ENCODE measurements around the gene SETBP1. TPM values are rescaled to one million over a fixed set of nuclear protein-coding genes. Genes with fewer than 3 reads are reported as not detected.

SETBP1 gene
- total RNA-seq (2012; rRNA removed) = 1.3 and 2.0 TPM in 2 replicates

GRCh38 chr18:44680273-44681075, at the start of gene SETBP1:
Gene SETBP1 (plus strand): TSS chr18:44680888. CDS start chr18:44701347, 20,459 bp downstream.
- H3K36me3 ChIP-seq (ENCODE audit: insufficient read depth, low read length) = no peaks in the 10 kb centered on the region
- H3K9me3 ChIP-seq (replicated peaks; ENCODE audit: low read length) = no peaks in the 10 kb centered on the region
- H3K9ac ChIP-seq (ENCODE audit: low read depth, low read length) = peak within 1 kb of the TSS; percentile 60
- H3K4me2 ChIP-seq (ENCODE audit: low read length) = peak within 1 kb of the TSS; percentile 97
- peaks cover 48% of the 10 kb centered on the region for H3K27me3 ChIP-seq (ENCODE audit: control insufficient read depth, insufficient read depth, low read length)
- peak within 1 kb of the TSS; percentile 89 for H3K4me3 ChIP-seq (ENCODE audit: low read length)
- peaks cover 10% of the 10 kb centered on the region for H3K4me1 ChIP-seq (ENCODE audit: control insufficient read depth, insufficient read depth, low read length)

- no peak overlapping the region for H3K9ac ChIP-seq (ENCODE audit: low read depth, low read length)
- no peaks in the 10 kb centered on the region for H3K27me3 ChIP-seq (ENCODE audit: control insufficient read depth, insufficient read depth, low read length)
- no peaks in the 10 kb centered on the region for H3K36me3 ChIP-seq (ENCODE audit: insufficient read depth, low read length)
- H3K4me3 ChIP-seq (ENCODE audit: low read length) = no peak overlapping the region
- H3K4me1 ChIP-seq (ENCODE audit: control insufficient read depth, insufficient read depth, low read length) = peaks cover 4% of the 10 kb centered on the region
- H3K4me2 ChIP-seq (ENCODE audit: low read length) = no peak overlapping the region
- no peaks in the 10 kb centered on the region for H3K9me3 ChIP-seq (replicated peaks; ENCODE audit: low read length)
Observed at GRCh38 chr18:44632469-44633145, 48.1 kb upstream of the SETBP1 start.

- H3K9ac ChIP-seq (ENCODE audit: low read depth, low read length) = no peak overlapping the region
- no peak overlapping the region for H3K4me3 ChIP-seq (ENCODE audit: low read length)
- no peaks in the 10 kb centered on the region for H3K9me3 ChIP-seq (replicated peaks; ENCODE audit: low read length)
- no peaks in the 10 kb centered on the region for H3K36me3 ChIP-seq (ENCODE audit: insufficient read depth, low read length)
- H3K27me3 ChIP-seq (ENCODE audit: control insufficient read depth, insufficient read depth, low read length) = peaks cover 9% of the 10 kb centered on the region
- H3K4me2 ChIP-seq (ENCODE audit: low read length) = no peak overlapping the region
- H3K4me1 ChIP-seq (ENCODE audit: control insufficient read depth, insufficient read depth, low read length) = peaks cover 6% of the 10 kb centered on the region
Observed at GRCh38 chr18:44635546-44635945, 45.1 kb upstream of the SETBP1 start.

GRCh38 chr18:44636241-44636640, 44.4 kb upstream of the SETBP1 start:
- Histone ChIP-seq H3K27me3 (ENCODE audit: control insufficient read depth, insufficient read depth, low read length) (peaks cover 13% of the 10 kb centered on the region), H3K9ac (ENCODE audit: low read depth, low read length) (no peak overlapping the region), H3K4me3 (ENCODE audit: low read length) (no peak overlapping the region), H3K4me1 (ENCODE audit: control insufficient read depth, insufficient read depth, low read length) (peaks cover 6% of the 10 kb centered on the region), H3K36me3 (ENCODE audit: insufficient read depth, low read length) (no peaks in the 10 kb centered on the region), H3K9me3 (replicated peaks; ENCODE audit: low read length) (no peaks in the 10 kb centered on the region), H3K4me2 (ENCODE audit: low read length) (no peak overlapping the region)

- Histone ChIP-seq H3K36me3 (ENCODE audit: insufficient read depth, low read length) (no peaks in the 10 kb centered on the region), H3K27me3 (ENCODE audit: control insufficient read depth, insufficient read depth, low read length) (peaks cover 13% of the 10 kb centered on the region), H3K4me2 (ENCODE audit: low read length) (no peak overlapping the region), H3K9me3 (replicated peaks; ENCODE audit: low read length) (no peaks in the 10 kb centered on the region), H3K9ac (ENCODE audit: low read depth, low read length) (no peak overlapping the region), H3K4me1 (ENCODE audit: control insufficient read depth, insufficient read depth, low read length) (peaks cover 6% of the 10 kb centered on the region), H3K4me3 (ENCODE audit: low read length) (no peak overlapping the region)
Observed at GRCh38 chr18:44637210-44638033, 43.3 kb upstream of the SETBP1 start.

- Histone ChIP-seq H3K27me3 (ENCODE audit: control insufficient read depth, insufficient read depth, low read length) (peaks cover 13% of the 10 kb centered on the region), H3K4me2 (ENCODE audit: low read length) (no peak overlapping the region), H3K4me3 (ENCODE audit: low read length) (no peak overlapping the region), H3K9me3 (replicated peaks; ENCODE audit: low read length) (no peaks in the 10 kb centered on the region), H3K4me1 (ENCODE audit: control insufficient read depth, insufficient read depth, low read length) (peaks cover 6% of the 10 kb centered on the region), H3K36me3 (ENCODE audit: insufficient read depth, low read length) (no peaks in the 10 kb centered on the region), H3K9ac (ENCODE audit: low read depth, low read length) (no peak overlapping the region)
Observed at GRCh38 chr18:44638034-44638540, 42.6 kb upstream of the SETBP1 start.

DNA sequence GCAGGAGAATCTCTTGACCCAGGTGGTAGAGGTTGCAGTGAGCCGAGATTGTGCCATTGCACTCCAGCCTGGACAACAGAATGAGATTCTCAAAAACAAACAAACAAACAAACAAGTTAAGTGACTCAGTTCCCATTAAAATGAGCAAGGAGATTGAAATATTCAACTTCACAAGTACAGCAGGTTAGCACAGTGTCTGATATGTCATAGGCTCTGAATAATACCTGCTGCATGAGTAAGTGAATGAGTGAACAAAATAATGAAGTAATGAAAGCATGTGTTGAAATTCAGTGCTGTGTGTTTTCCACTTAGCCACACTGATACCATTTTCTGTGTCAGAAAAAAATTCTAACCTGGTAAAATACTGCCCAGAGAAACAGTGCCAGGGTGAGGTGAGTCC, 41.9 kb upstream of the SETBP1 start:
- Histone ChIP-seq H3K4me1 (ENCODE audit: control insufficient read depth, insufficient read depth, low read length) (peaks cover 6% of the 10 kb centered on the region), H3K4me3 (ENCODE audit: low read length) (no peak overlapping the region), H3K27me3 (ENCODE audit: control insufficient read depth, insufficient read depth, low read length) (peaks cover 13% of the 10 kb centered on the region), H3K9me3 (replicated peaks; ENCODE audit: low read length) (no peaks in the 10 kb centered on the region), H3K4me2 (ENCODE audit: low read length) (no peak overlapping the region), H3K36me3 (ENCODE audit: insufficient read depth, low read length) (no peaks in the 10 kb centered on the region), H3K9ac (ENCODE audit: low read depth, low read length) (no peak overlapping the region)

- peaks cover 13% of the 10 kb centered on the region for H3K27me3 ChIP-seq (ENCODE audit: control insufficient read depth, insufficient read depth, low read length)
- no peaks in the 10 kb centered on the region for H3K36me3 ChIP-seq (ENCODE audit: insufficient read depth, low read length)
- H3K4me2 ChIP-seq (ENCODE audit: low read length) = no peak overlapping the region
Observed at GRCh38 chr18:44643004-44643403, 37.7 kb upstream of the SETBP1 start.

GRCh38 chr18:44651478-44651877, 29.2 kb upstream of the SETBP1 start:
- Histone ChIP-seq H3K9ac (ENCODE audit: low read depth, low read length) (no peak overlapping the region), H3K9me3 (replicated peaks; ENCODE audit: low read length) (no peaks in the 10 kb centered on the region), H3K4me2 (ENCODE audit: low read length) (no peak overlapping the region), H3K36me3 (ENCODE audit: insufficient read depth, low read length) (no peaks in the 10 kb centered on the region), H3K27me3 (ENCODE audit: control insufficient read depth, insufficient read depth, low read length) (no peaks in the 10 kb centered on the region), H3K4me3 (ENCODE audit: low read length) (no peak overlapping the region), H3K4me1 (ENCODE audit: control insufficient read depth, insufficient read depth, low read length) (peaks cover 25% of the 10 kb centered on the region)

More at GRCh38 chr18:44643004-44643403, 37.7 kb upstream of the SETBP1 start:
- no peak overlapping the region for H3K9ac ChIP-seq (ENCODE audit: low read depth, low read length)
- no peak overlapping the region for H3K4me3 ChIP-seq (ENCODE audit: low read length)
- no peaks in the 10 kb centered on the region for H3K4me1 ChIP-seq (ENCODE audit: control insufficient read depth, insufficient read depth, low read length)
- no peaks in the 10 kb centered on the region for H3K9me3 ChIP-seq (replicated peaks; ENCODE audit: low read length)

- Histone ChIP-seq H3K27me3 (ENCODE audit: control insufficient read depth, insufficient read depth, low read length) (no peaks in the 10 kb centered on the region), H3K4me2 (ENCODE audit: low read length) (no peak overlapping the region), H3K4me1 (ENCODE audit: control insufficient read depth, insufficient read depth, low read length) (peaks cover 25% of the 10 kb centered on the region), H3K36me3 (ENCODE audit: insufficient read depth, low read length) (no peaks in the 10 kb centered on the region), H3K9me3 (replicated peaks; ENCODE audit: low read length) (no peaks in the 10 kb centered on the region), H3K4me3 (ENCODE audit: low read length) (no peak overlapping the region), H3K9ac (ENCODE audit: low read depth, low read length) (no peak overlapping the region)
Observed at GRCh38 chr18:44651918-44652572, 28.6 kb upstream of the SETBP1 start.

DNA sequence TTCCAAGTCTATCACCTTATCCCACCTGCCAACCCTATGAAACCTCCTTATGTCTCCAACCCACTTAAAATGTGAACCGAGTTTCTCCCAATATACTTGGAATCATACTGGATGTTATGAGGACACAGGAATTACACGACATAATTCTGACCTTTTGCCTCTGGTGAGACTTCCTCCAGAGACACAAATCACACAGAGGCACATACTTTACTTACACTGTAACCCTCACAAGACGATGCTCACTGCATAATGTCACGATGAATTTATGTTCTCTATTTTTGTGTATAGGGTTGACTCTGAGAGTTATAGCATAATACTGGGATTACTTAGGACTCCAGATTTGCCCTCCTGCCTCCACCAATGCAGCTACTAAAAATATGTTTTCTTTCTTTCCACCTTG, 28.0 kb upstream of the SETBP1 start:
- Histone ChIP-seq H3K27me3 (ENCODE audit: control insufficient read depth, insufficient read depth, low read length) (no peaks in the 10 kb centered on the region), H3K9me3 (replicated peaks; ENCODE audit: low read length) (no peaks in the 10 kb centered on the region), H3K4me1 (ENCODE audit: control insufficient read depth, insufficient read depth, low read length) (peaks cover 25% of the 10 kb centered on the region)

More for the DNA sequence above, 28.0 kb upstream of the SETBP1 start:
- H3K9ac ChIP-seq (ENCODE audit: low read depth, low read length) = no peak overlapping the region
- no peak overlapping the region for H3K4me3 ChIP-seq (ENCODE audit: low read length)
- no peaks in the 10 kb centered on the region for H3K36me3 ChIP-seq (ENCODE audit: insufficient read depth, low read length)
- no peak overlapping the region for H3K4me2 ChIP-seq (ENCODE audit: low read length)

Data from skeletal muscle satellite cell (primary cell).